DMS53 treated with DMSO at 0.1 percent for 48 hours (cell line): Measurements from ENCODE around the gene MTG2.

Source experiments
- DNase-seq: peaks from one replicate; lab custom pipeline; 2025; ENCODE audit not compliant: unreplicated experiment; lab: John Stamatoyannopoulos, UW

MTG2 gene

DNA sequence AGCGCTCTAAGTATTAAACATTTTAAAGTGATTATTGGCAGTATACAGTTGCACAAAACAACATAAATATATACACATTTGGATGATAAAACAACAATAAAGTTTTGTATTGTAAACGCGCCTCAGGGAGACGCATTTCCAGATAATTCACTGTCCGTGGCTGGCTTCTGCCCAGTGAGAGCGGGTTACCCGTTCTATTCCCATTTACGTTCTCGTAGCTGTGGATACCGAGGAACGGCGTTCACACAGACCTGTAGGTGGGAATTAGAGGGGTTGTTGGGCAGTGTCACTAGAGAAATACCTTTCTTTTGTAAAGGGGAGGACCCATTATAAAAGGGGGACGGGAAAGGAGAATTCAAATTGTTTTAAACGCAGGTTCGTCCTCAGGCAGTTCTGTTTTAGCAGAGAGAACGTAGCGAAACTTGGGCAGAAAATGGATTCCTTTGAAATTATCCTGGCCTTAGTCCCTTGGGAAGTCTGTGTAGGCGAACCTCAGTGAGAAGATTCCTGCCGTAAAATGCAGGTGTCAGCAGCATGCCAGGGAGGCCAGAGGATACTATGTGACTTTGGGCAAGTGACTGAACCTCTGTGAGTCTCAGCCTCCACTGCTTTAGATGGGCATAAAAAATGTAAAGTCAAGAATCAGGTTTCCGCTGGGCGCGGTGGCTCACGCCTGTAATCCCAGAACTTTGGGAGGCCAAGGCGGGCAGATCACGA is 756 bp downstream of the MTG2 start:
- no peak for DNase-seq

GRCh38 chr20:62186096-62186426 is 3.2 kb downstream of the MTG2 start:
- no peak for DNase-seq

- DNase-seq = no peak
Observed at GRCh38 chr20:62186887-62187866, 4.3 kb downstream of the MTG2 start.

DNA sequence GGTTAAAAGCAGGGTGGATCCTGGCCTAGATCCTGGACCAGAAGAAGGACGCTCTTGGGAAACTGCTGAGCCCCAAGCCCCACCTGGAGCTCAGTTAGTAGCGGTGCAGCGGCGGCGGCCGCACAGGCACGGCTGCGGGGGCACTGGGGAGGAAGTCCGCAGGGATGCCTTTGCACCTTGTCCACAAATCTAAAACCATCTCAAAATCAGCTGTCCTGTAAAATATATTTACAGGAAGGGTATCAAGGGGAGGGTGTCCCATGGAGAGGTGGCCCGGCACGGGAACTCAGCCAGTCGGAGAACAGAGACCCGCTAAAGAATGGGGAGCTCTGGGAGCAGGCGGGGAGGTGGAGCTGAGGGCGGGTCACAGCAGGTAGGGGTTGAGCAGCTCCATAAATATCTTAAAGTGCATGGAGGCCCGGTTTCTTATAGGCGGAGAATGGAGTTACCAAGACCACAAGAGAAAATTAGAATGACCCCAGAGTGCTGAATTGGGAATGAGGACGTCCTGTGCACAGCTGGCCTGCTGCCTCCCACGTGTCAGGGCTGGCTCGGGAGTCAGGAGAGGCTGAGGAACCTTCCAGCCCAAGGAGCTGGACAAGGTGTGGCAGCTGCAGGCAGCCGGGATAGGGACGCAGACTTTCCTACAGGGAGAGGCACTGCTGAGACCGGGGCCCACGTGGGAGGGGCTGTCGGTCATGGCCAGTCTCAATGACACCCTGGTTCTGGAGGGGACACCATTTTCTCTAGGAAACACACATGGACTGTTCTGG is 8.0 kb downstream of the MTG2 start:
- no peak for DNase-seq

DNA sequence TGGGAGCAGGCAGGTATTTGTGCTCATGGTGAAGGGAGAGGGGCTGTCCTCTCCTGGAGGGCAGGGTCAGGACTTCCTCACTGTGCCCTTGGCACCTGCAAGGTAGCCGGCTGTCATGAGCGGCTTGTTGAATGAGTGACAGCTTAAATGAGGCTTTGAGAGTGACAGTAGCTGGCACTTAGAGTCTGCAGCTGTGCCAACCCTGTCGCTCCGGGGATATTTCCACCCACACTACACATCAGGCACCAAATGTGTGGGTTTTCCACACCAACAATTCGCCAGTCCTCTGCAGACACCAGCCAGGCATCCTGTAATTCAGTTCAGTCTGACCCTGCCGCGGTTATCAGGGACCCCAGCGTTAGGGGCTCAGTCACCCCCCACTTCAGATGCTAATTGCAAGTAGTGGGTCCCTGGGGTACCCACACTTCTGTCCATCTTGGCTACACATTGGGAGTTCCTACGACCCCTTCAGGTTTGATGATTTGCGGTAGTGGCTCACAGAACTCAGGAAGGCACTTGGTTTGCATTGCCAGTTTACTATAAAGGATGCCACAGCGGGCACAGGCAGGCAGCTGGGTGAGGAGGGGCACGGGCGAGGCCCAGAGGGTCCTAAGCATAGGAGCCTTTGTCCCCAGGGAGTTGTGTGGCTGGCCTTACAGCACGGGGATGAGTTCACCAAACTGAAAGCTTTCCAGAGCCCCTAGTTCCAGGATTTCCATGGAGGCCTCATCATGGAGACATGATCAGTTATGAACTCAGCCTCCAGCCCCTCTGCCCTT is 9.1 kb downstream of the MTG2 start:
- DNase-seq = no peak

GRCh38 chr20:62192635-62193034 is 9.8 kb downstream of the MTG2 start:
- no peak for DNase-seq

DNA sequence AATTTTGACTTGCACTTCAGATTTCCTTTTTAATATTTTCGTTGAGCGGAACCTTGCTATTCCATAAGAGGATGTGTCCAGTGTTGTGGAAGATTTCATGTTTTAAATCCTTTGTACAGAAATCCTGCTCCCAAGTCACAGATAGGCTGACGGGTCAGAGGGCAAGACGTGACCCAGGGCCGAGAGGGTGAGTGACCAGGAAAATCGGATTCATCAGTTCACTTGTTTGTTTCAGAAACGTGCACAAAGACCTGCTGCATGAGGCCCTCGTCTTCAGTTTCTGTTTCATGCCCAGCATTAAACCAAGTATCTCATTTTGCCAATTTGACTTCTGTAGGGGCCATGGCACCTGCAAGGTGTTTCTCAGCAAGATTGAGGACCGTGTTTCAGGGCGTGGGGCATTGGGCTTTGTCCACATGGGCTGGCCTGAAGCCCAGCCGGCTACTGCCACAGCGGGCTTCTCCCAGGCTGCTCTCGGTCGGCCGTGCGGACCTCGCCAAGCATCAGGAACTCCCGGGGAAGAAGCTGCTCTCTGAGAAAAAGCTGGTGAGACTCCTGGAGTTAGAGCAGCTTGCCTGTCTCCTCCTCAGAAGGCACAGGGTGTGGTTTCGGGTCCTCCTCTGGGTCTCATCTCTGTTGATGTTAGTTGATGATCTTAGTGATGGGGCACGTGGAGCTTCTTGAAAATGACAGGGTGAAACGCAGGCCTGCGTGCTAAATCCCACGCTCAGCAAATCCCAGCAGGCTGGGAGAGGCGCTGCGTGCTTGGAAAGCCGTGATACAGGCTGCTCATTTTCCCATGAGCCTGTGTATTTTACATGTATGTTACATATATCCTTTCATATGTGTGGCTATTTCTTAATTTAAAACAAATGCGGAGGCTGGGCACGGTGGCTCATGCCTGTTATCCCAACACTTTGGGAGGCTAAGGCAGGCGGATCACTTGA is 10.5 kb downstream of the MTG2 start:
- DNase-seq = no peak

DNA sequence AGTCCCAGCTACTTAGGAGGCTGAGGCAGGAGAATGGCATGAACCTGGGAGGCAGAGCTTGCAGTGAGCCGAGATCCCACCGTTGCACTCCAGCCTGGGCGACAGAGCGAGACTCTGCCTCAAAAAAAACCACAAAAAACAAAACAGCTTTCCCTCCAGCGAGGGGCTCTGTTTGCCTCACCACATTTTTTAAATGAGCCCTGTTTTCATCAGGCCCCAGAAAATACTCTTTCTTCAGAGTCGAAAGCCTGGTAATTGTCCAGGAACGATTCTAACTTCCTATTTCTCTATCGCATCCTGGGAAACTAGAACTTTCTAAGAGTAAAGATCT is 12.2 kb downstream of the MTG2 start:
- no peak for DNase-seq

- DNase-seq = no peak
Observed at GRCh38 chr20:62195736-62196135, 12.9 kb downstream of the MTG2 start.

DNA sequence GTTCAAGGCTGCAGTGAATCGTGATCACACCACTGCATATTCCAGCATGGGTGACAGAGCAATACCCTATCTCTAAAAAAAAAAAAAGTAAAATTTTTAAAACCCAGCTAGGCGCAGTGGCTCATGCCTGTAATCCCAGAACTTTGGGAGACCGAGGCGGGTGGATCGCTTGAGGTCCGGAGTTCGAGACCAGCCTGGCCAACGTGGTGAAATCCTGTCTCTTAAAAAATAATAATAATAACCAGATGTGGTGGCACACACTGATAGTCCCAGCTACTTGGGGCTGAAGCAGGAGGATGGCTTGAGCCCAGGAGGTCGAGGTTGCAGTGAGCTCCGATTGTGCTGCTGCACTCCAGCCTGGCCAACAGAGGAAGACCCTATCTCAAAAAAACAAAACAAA is 13.5 kb downstream of the MTG2 start:
- DNase-seq = no peak

GRCh38 chr20:62197311-62197710 is 14.5 kb downstream of the MTG2 start:
- DNase-seq = no peak

GRCh38 chr20:62197801-62198200 is 15.0 kb downstream of the MTG2 start:
- DNase-seq = no peak

DNA sequence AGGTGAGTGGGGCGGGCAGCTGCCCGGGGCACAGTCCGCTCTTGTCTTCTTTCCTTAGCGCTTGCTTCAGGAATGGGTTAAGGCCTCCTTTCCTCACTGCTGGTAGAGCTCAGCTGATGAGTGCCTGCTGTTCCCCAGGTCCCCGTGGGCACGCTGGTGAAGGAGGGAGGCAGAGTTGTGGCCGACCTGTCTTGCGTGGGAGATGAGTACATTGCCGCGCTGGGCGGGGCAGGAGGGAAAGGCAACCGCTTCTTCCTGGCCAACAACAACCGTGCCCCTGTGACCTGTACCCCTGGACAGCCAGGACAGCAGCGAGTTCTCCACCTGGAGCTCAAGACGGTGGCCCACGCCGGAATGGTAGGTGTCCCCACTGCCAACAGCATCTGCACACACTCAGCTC is 15.7 kb downstream of the MTG2 start:
- DNase-seq = no peak

- DNase-seq = no peak
Observed at GRCh38 chr20:62198931-62199330, 16.1 kb downstream of the MTG2 start.

DNA sequence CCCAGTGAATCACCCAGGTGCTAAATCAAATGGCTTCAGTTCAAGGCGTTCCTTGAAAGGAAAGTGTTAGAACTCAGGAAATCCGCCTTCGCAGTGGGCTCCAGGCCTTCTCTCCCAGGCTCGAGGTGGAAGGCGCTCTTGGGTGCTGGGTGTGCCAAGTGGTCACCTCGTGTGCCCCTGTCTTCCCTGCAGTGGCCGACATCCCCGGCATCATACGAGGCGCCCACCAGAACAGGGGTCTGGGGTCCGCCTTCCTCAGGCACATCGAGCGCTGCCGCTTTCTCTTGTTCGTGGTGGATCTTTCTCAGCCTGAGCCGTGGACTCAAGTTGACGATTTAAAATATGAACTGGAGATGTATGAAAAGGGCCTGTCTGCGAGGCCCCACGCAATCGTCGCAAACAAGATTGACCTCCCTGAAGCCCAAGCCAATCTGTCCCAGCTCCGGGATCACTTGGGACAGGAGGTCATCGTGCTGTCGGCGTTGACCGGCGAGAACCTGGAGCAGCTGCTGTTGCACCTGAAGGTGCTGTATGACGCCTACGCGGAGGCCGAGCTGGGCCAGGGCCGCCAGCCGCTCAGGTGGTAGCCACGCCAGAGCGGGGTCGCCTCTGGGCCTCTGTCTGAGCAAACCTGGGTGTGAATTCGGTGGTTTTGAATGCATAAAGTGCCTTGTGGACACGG is 17.8 kb downstream of the MTG2 start:
- DNase-seq = no peak

DNA sequence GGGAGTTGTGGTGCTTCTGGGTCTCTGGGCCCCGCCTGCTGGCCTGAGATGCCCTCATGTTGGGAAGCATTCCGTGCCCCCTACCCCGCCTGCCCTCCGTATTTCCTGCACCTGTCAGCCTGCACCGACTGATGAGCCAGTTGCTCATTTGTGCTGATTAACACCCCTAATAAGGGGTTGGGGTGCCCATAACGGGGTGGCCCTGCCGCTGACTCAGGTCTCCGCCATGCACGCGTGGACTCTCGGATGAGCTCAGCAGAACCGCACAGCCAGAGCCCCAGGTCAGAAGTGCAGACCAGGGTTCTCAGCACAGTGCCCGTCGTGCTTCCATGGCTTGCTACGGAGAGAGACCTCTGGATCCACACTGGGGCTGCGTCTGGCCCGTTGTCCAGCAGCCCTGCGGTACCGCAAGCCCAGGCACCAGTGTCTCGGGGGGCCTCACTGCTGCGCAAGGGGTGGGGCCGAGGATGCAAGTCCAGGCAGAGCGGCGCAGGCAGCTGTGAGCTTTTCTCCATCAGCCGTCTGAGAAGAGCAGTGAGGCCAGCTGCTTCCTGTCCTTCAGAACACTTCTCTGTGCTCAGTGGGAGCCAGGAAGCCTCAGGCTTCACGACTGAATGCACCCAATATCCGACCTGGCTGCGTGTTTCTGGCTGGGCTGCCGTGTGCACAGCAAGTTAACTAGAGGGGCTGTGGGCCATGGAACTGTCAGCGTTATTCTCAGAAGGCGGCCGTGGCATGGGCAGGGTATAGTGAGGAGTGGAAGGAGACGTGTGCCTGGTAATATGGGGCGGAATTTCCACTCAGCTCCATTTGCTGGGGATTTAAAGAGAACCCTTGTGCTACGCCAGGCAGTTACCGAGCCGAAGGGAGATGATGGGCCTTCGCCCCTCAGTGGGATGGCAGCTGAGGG is 18.6 kb downstream of the MTG2 start:
- DNase-seq = no peak

DNA sequence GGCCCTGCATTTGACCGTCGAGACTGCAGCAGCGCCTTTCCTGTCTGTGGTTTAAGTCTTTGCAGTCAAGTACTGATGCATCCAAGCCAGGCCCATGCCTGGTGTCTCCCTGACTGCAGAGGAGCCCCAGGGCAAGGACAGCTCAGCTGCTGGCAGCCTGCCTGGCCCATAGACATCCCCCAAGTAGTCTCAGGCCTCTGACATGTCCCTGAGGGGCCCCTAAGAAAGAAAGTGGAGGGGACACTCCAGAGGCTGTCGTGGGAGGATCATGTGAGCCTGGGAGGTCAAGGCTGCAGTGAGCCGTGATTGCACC is 19.2 kb downstream of the MTG2 start:
- no peak for DNase-seq

DNA sequence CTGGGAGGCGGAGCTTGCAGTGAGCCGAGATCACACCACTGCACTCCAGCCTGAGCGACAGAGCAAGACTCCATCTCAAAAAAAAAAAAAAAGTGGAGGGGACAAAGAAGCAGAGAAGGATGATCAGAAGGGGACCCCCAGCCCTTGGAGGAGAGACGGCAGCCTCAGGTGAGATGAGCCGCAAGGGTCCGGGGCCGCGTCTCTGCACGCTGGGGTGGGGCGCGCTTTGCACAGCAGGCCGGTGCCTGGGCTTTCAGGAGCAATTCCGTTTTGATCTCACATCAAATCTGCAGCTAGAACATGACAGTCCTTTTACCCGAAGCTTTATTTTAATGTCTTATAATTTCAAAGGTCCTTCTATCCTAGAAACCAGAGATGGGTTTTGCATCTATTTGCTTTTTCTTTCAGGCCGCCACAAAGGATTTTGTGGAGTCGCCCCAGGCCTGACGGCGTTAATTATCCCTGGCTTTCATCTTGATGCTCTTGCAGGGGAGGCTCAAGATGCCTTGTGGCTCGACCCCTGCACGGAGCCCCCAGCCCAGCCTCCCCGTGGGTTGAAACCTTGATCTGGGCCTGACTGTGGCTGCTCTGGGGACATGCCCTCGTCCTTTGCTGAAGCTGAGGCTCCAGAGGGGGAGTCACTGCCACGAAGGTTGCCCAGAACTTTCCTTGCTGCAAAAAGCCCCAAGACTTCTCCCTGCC is 20.0 kb downstream of the MTG2 start:
- no peak for DNase-seq
